Inferior parietal cortex (tissue), 1 donor: ENCODE measurements around the gene C5orf22.

Experiments used
- DNase-seq: peaks from one replicate; pipeline ENCODE4 v3.0.0-alpha.2; 2016; ENCODE audit errors: extremely low spot score

The C5orf22 gene

DNA sequence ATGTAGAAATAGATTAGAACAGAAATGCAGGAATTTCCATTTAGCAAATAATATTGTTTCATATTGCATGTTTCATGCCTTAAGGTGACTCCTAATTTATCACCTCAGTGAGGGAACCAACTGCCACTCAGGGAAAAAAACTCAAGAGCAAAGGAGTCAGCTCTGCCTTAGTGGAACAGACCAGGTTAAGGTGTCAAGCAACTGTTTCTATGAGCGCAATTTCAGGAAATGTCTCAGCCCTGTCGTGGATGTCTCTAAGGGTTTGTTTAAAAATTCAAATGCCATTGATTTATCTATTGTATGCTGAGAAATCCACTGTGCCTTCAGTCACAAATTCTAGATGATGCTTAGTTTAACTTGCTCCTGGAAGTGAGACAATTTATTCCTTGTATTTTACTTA is 72.1 kb downstream of the C5orf22 start:
- no peak for DNase-seq

- no peak for DNase-seq
These were observed 72.5 kb downstream of the C5orf22 start for GRCh38 chr5:31604644-31605043.
